Right lobe of liver (tissue), 4 donors: ENCODE measurements around the gene OCIAD1.

ENCODE experiments used
- CTCF ChIP-seq, 4 donors: fragments of 200-600 bp in 3 of 4; fragments of 450-650 bp in 1 of 4; IDR thresholded peaks; one replicate each; pipeline versions ENCODE4 v1.5.1 to v1.8.0; 2016 to 2022; ENCODE audit warnings: antibody characterized with exemption in 4 of 4, mild to moderate bottlenecking in 2 of 4
- POLR2A ChIP-seq: fragments of 450-650 bp; IDR thresholded peaks from one replicate; pipeline ENCODE4 v1.6.1; 2017; ENCODE audit warnings: antibody characterized with exemption, mild to moderate bottlenecking
- donor health status: DM: no; HTN: no; CAD: no.
- donor health status: DM: no; HTN: no; CAD: no.
- donor health status: DM: no; HTN: yes; CAD: no.

DNA sequence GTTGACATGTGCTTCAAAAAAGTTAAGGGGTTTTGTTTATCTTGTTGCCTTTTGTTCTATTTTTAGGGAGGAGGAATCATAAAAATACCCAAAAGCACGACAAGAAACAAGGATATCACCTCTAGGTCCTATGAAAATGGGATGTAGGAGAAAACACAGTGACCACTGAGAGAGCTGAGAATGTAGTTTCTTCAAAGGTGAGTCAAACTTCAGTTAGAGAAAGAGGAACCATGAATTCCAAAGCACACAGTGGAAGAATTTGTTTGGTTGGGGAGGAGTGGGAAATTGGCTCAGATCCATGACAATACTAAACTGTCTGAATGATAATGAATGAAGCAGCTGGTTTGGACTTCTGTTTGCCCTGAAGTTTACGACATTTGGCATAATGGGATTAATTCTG is 31.7 kb upstream of the OCIAD1 start:
- TF ChIP-seq CTCF (IDR thresholded peaks at IDR 0.05) (no peak), POLR2A (no peak)
